Prostate gland (tissue), 2 donors: ENCODE data around the gene TGM2.

Source experiments
- POLR2AphosphoS5 ChIP-seq: sonication (generic); formaldehyde crosslinking; IDR thresholded peaks from one replicate; pipeline ENCODE4 v1.6.1; 2017; ENCODE audit warnings: antibody characterized with exemption
- TF ChIP-seq, protein P1 (sequence below), 4 experiments: fragments of 200-600 bp in 2 of 4; fragments of 450-650 bp in 2 of 4; sonication (generic) in 2 of 4; IDR thresholded peaks; 1 replicate in 3 of 4; 2 replicates in 1 of 4; pipeline ENCODE4 v1.5.1; 2016 to 2019; ENCODE audit warnings: antibody characterized with exemption in 4 of 4, mild to moderate bottlenecking in 2 of 4, moderate library complexity in 2 of 4

DNA sequence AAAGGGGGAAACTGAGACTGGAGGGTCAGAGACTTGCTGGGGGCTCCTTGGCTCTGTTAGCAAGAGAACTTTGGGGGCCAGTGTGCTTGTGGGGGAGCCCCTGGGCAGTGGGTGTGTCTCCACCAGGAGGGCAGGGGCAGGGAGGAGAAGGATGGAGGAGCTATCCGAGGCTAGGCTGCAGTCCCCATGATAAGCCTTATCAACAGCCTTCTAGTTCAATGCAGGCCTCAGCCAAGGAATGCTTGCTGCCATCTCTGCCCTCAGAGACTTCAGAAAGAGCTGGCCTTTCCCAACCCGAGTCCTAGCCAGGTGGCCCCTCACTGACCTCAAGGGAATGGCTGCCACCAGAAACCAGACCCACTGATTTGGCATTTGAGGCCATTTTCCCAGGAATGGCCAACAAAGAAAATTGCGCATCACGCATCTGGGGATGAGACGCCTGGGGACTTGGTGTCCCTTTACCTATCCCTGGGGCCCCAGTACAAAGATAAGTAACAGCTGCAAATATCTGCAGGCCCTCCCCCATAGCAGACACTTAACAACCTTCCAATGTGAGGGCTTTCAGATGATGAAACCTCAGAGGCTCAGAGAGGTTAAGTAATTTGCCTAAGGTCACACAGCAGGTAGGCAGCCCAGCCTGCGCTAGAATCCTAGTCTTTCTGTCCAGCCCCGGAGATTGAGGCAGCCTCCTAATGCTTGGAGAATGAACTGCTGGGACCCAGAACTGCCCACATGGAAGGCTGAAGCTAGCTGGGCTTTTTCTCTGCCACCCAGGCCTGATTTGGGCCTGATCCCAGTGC, 4.9 kb downstream of the TGM2 start:
- TF ChIP-seq, protein P1, sequence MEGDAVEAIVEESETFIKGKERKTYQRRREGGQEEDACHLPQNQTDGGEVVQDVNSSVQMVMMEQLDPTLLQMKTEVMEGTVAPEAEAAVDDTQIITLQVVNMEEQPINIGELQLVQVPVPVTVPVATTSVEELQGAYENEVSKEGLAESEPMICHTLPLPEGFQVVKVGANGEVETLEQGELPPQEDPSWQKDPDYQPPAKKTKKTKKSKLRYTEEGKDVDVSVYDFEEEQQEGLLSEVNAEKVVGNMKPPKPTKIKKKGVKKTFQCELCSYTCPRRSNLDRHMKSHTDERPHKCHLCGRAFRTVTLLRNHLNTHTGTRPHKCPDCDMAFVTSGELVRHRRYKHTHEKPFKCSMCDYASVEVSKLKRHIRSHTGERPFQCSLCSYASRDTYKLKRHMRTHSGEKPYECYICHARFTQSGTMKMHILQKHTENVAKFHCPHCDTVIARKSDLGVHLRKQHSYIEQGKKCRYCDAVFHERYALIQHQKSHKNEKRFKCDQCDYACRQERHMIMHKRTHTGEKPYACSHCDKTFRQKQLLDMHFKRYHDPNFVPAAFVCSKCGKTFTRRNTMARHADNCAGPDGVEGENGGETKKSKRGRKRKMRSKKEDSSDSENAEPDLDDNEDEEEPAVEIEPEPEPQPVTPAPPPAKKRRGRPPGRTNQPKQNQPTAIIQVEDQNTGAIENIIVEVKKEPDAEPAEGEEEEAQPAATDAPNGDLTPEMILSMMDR (IDR thresholded peaks at IDR 0.05): no peak
- TF ChIP-seq POLR2AphosphoS5: no peak
